ENCODE measurements around the gene CRTAP. TPM values are rescaled to one million over a fixed set of nuclear protein-coding genes. Genes with fewer than 3 reads are reported as not detected.

Gene CRTAP
- total and polyA plus RNA-seq, 8 donors: 228 to 248 (median 239) TPM

DNA sequence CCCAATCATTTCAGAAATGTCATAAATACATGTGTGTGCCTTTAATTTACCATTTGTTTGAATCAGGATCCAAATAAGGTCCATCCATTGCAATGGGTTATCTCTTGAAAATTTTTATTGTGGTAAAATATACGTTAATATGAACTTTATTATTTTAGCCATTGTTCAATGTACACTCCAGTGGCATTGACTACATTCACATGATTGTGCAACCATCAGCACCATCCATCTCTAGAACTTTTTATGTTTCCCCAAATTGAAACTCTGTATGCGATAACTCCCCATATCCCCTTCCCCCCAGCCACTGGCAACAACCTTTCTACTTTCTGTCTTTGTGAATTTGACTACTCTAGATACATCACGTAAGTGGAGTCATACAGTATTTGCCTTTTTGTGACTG, 12.0 kb downstream of the CRTAP start:
- Histone ChIP-seq H3K27ac (no peak overlapping the region), H3K27me3 (no peaks in the 10 kb centered on the region), H3K9me3 (no peaks in the 10 kb centered on the region), H3K4me3 (no peak overlapping the region), H3K4me1 (peaks cover 0 to 18% of the 10 kb centered on the region in 2 donors), H3K36me3 (peaks cover 0 to 84% of the 10 kb centered on the region in 2 donors)
- DNase-seq (no peak), ATAC-seq (no peak)
- TF ChIP-seq, protein P1, sequence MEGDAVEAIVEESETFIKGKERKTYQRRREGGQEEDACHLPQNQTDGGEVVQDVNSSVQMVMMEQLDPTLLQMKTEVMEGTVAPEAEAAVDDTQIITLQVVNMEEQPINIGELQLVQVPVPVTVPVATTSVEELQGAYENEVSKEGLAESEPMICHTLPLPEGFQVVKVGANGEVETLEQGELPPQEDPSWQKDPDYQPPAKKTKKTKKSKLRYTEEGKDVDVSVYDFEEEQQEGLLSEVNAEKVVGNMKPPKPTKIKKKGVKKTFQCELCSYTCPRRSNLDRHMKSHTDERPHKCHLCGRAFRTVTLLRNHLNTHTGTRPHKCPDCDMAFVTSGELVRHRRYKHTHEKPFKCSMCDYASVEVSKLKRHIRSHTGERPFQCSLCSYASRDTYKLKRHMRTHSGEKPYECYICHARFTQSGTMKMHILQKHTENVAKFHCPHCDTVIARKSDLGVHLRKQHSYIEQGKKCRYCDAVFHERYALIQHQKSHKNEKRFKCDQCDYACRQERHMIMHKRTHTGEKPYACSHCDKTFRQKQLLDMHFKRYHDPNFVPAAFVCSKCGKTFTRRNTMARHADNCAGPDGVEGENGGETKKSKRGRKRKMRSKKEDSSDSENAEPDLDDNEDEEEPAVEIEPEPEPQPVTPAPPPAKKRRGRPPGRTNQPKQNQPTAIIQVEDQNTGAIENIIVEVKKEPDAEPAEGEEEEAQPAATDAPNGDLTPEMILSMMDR (IDR thresholded peaks at IDR 0.05): no peak
- intact Hi-C loops (cut with DNase I): no loop called here

DNA sequence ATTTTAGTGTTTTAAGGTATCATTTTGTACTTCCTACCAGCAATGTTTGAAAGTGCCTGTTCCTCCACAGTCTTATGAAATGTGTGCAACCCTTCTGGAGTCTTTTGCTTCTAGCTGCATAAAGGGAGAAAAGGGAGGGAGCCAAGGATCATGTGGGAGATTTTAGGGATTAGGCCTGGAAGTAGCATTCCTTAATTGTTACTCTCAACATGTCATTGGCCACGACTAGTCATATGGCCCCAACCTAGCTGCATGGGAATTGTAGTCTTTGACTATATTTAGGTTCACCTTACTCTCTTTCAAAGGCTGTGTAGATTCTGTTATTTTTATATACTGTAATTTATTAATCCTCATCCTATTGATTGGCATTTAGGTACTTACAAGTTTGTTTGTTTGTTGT, 14.9 kb downstream of the CRTAP start:
- no peak for DNase-seq
- H3K27ac ChIP-seq: no peak overlapping the region
- no peaks in the 10 kb centered on the region for H3K27me3 ChIP-seq
- no peak overlapping the region for H3K4me3 ChIP-seq
- H3K36me3 ChIP-seq: peaks cover 0 to 80% of the 10 kb centered on the region in 2 donors
- no peak for ATAC-seq
- peaks cover 0 to 3% of the 10 kb centered on the region in 2 donors for H3K4me1 ChIP-seq
- H3K9me3 ChIP-seq: no peaks in the 10 kb centered on the region
- intact Hi-C loops (cut with DNase I): no loop called here
- TF ChIP-seq, protein P1 (IDR thresholded peaks at IDR 0.05): no peak

DNA sequence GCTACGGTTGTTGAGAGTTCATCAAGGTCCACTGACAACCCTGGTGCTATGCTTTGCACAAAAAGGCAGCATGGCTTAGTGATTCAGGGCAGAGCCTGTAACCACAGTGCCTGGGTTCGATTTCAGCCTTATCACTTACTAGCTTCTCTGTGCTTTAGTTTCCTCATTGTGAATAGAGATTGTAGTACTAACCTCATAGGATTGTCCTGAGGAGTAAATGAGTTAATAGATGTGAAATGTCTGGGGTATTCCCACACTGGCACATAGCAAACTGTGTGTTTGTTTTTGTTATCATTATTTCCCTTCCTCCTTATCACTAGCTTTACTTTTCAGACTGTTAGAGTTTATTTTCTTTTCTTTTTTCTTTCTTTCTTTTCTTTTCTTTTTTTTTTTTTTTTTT, 16.3 kb downstream of the CRTAP start:
- H3K27ac ChIP-seq: no peak overlapping the region
- H3K4me1 ChIP-seq: no peaks in the 10 kb centered on the region
- no peaks in the 10 kb centered on the region for H3K9me3 ChIP-seq
- DNase-seq (no peak), ATAC-seq (no peak)
- TF ChIP-seq, protein P1 (IDR thresholded peaks at IDR 0.05): no peak
- intact Hi-C loops (cut with DNase I): loop anchor here in 1 of 2 donors (5.0 kb wide), 1 partner anchor 242 kb away; no protein-coding TSS in a partner anchor
- H3K36me3 ChIP-seq: peaks cover 0 to 81% of the 10 kb centered on the region in 2 donors
- no peak overlapping the region for H3K4me3 ChIP-seq
- H3K27me3 ChIP-seq: no peaks in the 10 kb centered on the region

DNA sequence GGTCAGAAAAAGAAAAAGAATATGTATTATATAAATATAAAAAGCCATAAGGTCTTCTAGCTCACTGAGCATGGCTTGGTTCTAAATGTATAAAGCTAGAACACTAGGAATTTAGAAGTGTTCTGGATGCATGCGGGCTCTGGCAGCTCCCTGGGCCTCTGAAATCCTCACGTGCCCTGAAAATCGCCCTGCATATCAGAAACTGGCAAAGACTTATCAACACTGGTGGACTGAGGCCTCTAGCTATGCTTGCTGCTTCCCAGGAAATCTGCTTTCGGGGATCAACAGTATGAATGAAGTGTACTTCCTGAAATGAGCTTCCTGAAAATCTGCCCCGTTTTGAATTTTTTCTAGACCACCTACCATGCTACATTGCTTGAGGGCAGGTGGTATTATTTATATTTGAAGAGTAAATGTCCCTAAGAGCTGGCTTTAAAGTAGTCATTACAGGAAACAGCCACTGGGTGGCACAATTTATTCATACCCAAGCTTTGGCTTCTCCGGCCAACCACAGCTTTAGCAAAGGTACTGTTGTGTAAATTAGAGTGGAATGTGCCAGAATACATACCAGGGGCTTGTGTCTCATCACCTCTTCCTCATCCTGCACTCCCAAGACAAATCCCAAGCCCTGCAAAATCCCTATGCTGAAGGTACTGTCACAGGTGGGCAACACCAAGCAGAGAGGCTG, 17.7 kb downstream of the CRTAP start:
- Histone ChIP-seq H3K27ac (no peak overlapping the region), H3K4me1 (no peaks in the 10 kb centered on the region), H3K9me3 (no peaks in the 10 kb centered on the region), H3K27me3 (no peaks in the 10 kb centered on the region), H3K36me3 (peaks cover 0 to 80% of the 10 kb centered on the region in 2 donors), H3K4me3 (no peak overlapping the region)
- intact Hi-C loops (cut with DNase I): loop anchor here in 1 of 2 donors (5.0 kb wide), 1 partner anchor 241 kb away; no protein-coding TSS in a partner anchor
- TF ChIP-seq, protein P1 (IDR thresholded peaks at IDR 0.05): peak; percentile 50 to 70
- peak; percentile 93 for ATAC-seq
- DNase-seq: peak in 2 of 4 donors; percentile 38 to 66

DNA sequence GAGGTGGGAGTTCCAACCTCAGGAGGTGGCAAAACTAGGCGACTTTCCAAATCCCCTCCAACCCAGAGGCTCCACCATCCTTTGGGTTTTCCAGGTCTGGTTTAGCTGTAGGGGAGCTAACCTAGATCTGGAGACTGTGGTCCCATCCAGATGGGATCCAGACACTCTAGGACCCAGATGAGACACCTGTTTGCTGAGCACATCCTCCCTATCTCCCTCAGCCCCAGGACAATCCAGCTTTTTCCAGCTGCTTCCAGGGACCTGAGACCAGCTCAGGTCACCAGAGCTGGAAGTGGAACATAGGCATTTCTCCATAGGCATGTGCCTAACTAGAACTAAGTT, 18.2 kb downstream of the CRTAP start:
- H3K4me1 ChIP-seq: no peaks in the 10 kb centered on the region
- H3K36me3 ChIP-seq: peaks cover 0 to 80% of the 10 kb centered on the region in 2 donors
- H3K27me3 ChIP-seq: no peaks in the 10 kb centered on the region
- H3K4me3 ChIP-seq: no peak overlapping the region
- H3K9me3 ChIP-seq: no peaks in the 10 kb centered on the region
- TF ChIP-seq, protein P1 (IDR thresholded peaks at IDR 0.05): no peak
- no peak overlapping the region for H3K27ac ChIP-seq
- intact Hi-C loops (cut with DNase I): loop anchor here in 1 of 2 donors (5.0 kb wide), 1 partner anchor 240 kb away; no protein-coding TSS in a partner anchor
- DNase-seq: no peak
- ATAC-seq: no peak
